ENCODE measurements around the gene GLRA2.

GLRA2 gene

GRCh38 chrX:14630733-14631132 lies 101.4 kb downstream of the GLRA2 start:
- TF ChIP-seq CTCF (IDR thresholded peaks at IDR 0.05): no peak

- TF ChIP-seq CTCF (IDR thresholded peaks at IDR 0.05): no peak
Observed at GRCh38 chrX:14641681-14642655, 112.6 kb downstream of the GLRA2 start.

- no peak for TF ChIP-seq CTCF (IDR thresholded peaks at IDR 0.05)
Observed at GRCh38 chrX:14660970-14661369, 131.6 kb downstream of the GLRA2 start.

- TF ChIP-seq CTCF (IDR thresholded peaks at IDR 0.05): no peak
Observed at GRCh38 chrX:14670819-14671218, 141.5 kb downstream of the GLRA2 start.

GRCh38 chrX:14672611-14673172 lies 143.4 kb downstream of the GLRA2 start:
- no peak for TF ChIP-seq CTCF (IDR thresholded peaks at IDR 0.05)

- no peak for TF ChIP-seq CTCF (IDR thresholded peaks at IDR 0.05)
Observed at GRCh38 chrX:14673236-14673635, 143.9 kb downstream of the GLRA2 start.

GRCh38 chrX:14673764-14674163 lies 144.4 kb downstream of the GLRA2 start:
- TF ChIP-seq CTCF (IDR thresholded peaks at IDR 0.05): no peak

Measured in LNCAP (cell line).